ENCODE results near the gene NTM. TPM values are rescaled to one million over a fixed set of nuclear protein-coding genes. Genes with fewer than 3 reads are reported as not detected.

Gene NTM
- total RNA-seq, 1 donor from 2014 or later = 92.1 TPM

DNA sequence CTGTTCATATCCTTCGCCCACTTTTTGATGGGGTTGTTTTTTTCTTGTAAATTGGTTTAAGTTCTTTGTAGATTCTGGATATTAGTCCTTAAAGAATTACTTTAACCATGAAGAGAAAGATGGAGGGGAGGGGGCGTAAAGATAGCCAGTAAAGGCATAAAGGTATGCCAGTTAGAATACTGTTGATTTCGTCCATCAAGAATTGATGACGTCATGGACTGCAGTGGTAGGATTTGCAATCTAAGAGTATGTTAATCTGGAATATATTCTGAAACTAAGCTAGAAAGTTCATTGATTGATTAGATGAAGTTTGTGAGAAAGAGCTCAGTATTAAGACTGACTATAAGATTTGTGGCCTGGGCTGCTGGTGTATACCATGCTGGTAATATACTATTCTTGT is 856.1 kb downstream of the NTM start:
- Mint-ChIP-seq H3K9me3 (ENCODE audit: low read depth) (no peaks in the 10 kb centered on the region), H3K36me3 (ENCODE audit: low read depth) (peaks cover 1% of the 10 kb centered on the region), H3K4me1 (ENCODE audit: low read depth) (no peaks in the 10 kb centered on the region), H3K27me3 (ENCODE audit: low read depth) (no peaks in the 10 kb centered on the region), H3K4me3 (ENCODE audit: unreplicated experiment) (no peak overlapping the region), H3K27ac (ENCODE audit: unreplicated experiment) (no peak overlapping the region)
- no peak for DNase-seq (ENCODE audit: low spot score)
- TF ChIP-seq, protein P1, sequence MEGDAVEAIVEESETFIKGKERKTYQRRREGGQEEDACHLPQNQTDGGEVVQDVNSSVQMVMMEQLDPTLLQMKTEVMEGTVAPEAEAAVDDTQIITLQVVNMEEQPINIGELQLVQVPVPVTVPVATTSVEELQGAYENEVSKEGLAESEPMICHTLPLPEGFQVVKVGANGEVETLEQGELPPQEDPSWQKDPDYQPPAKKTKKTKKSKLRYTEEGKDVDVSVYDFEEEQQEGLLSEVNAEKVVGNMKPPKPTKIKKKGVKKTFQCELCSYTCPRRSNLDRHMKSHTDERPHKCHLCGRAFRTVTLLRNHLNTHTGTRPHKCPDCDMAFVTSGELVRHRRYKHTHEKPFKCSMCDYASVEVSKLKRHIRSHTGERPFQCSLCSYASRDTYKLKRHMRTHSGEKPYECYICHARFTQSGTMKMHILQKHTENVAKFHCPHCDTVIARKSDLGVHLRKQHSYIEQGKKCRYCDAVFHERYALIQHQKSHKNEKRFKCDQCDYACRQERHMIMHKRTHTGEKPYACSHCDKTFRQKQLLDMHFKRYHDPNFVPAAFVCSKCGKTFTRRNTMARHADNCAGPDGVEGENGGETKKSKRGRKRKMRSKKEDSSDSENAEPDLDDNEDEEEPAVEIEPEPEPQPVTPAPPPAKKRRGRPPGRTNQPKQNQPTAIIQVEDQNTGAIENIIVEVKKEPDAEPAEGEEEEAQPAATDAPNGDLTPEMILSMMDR (IDR thresholded peaks at IDR 0.05) = no peak

DNA sequence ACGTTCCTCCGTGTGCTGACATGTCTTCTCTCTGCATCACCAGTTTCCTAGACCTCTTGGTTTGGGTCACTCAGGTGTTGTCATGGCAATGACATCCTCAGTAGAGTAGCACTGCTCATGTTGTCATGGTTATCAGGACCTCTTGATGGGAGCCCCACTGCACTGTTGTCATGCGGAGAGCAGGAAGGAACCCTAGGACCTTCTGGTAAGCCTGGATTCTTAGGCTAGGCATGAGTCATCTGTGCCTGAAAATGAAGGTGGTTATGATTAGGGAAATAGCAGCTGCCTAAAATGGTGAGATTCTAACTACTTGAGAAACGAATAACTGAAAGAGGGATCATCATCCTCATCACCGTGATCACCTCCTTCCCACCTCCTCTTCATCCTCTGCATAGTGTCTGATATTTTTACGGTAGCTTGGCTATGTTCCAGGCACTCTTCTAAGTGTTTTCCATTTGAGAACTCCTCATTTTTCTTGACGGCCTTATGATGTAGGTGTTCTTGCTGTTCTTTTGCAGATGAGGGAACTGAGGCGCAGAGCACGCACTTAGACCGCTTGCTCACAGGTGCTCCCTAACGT is 858.4 kb downstream of the NTM start:
- TF ChIP-seq, protein P1 (IDR thresholded peaks at IDR 0.05) = no peak
- Mint-ChIP-seq H3K27me3 (ENCODE audit: low read depth) (no peaks in the 10 kb centered on the region), H3K9me3 (ENCODE audit: low read depth) (no peaks in the 10 kb centered on the region), H3K4me1 (ENCODE audit: low read depth) (no peaks in the 10 kb centered on the region), H3K27ac (ENCODE audit: unreplicated experiment) (no peak overlapping the region), H3K36me3 (ENCODE audit: low read depth) (no peaks in the 10 kb centered on the region), H3K4me3 (ENCODE audit: unreplicated experiment) (no peak overlapping the region)
- DNase-seq (ENCODE audit: low spot score) = no peak

DNA sequence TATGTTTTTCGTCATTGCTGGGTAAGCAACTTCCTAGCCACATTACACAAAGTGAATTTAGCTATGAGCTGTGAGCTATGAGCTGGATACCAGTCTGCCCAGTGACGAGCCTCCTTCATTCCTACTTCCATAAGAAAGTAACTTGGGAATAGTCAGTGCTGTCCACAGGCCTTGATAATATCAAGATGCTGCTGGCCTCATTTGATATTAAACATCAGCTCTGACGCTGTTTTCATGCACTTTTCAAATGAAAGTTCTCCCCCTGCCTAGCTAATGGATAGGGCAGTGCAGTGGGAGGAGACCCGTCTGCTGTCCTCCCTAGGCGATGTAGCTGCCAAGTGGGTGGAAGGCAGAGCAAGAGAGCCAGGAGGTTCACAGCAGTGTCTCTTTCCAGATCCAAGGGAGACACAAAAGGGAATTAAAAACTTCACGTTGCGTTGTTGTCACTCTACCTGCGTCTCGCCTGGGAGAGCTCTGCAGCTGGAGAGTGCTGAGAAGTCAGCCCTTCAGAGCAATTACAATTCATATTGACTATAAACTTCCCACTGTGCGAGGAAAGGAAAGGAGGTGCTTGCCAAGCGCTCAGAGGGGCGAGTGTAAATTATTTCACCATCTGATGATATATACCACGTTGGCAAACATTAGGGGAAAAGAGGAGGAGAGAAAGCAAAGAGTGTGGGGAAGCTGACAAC is 861.4 kb downstream of the NTM start:
- TF ChIP-seq, protein P1 (IDR thresholded peaks at IDR 0.05) = no peak
- H3K27me3 Mint-ChIP-seq (ENCODE audit: low read depth) = no peaks in the 10 kb centered on the region
- peaks cover 7% of the 10 kb centered on the region for H3K4me1 Mint-ChIP-seq (ENCODE audit: low read depth)
- no peak overlapping the region for H3K27ac Mint-ChIP-seq (ENCODE audit: unreplicated experiment)
- H3K36me3 Mint-ChIP-seq (ENCODE audit: low read depth) = no peaks in the 10 kb centered on the region
- no peak for DNase-seq (ENCODE audit: low spot score)
- no peaks in the 10 kb centered on the region for H3K9me3 Mint-ChIP-seq (ENCODE audit: low read depth)
- H3K4me3 Mint-ChIP-seq (ENCODE audit: unreplicated experiment) = no peak overlapping the region

DNA sequence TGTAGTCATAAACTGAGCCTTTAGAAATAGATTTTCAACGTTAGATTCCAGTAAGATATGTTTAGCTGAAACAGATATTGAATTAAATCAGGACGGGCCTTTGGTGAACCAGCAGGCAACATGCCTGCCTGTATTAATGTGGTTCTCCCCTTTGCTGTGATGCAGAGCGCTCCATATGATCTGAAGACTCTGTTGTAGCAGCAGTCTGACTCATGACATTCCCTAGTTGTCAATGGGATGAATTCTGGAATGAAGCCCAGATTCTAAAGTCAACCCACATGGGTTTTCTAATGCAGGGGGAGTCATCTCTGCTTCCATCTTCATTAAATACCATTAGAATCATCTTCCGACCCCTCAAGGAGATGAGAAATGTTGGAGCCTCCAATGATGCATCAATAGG is 864.5 kb downstream of the NTM start:
- Mint-ChIP-seq H3K9me3 (ENCODE audit: low read depth) (no peaks in the 10 kb centered on the region), H3K4me1 (ENCODE audit: low read depth) (peaks cover 7% of the 10 kb centered on the region), H3K4me3 (ENCODE audit: unreplicated experiment) (no peak overlapping the region), H3K36me3 (ENCODE audit: low read depth) (no peaks in the 10 kb centered on the region), H3K27me3 (ENCODE audit: low read depth) (no peaks in the 10 kb centered on the region), H3K27ac (ENCODE audit: unreplicated experiment) (no peak overlapping the region)
- TF ChIP-seq, protein P1 (IDR thresholded peaks at IDR 0.05) = no peak
- DNase-seq (ENCODE audit: low spot score) = no peak

DNA sequence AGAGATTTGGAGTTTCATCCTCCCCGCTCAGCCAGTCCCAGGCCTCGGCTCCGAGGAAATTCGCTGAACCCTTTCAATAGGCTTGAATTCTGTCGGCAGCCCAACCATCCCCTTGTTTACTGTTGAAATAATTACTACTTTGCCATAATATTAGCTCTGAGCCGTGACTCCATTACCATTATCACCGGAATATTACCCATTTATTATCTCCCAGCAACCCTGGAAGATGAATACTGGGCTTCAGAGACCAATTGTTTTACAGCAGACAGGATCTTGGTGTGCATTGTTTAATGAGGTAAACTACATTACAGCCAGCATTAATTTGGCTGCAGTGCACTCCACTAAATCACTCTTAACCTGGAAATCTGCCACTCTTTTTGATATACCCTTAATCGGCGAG is 867.4 kb downstream of the NTM start:
- Mint-ChIP-seq H3K27me3 (ENCODE audit: low read depth) (no peaks in the 10 kb centered on the region), H3K4me3 (ENCODE audit: unreplicated experiment) (no peak overlapping the region), H3K36me3 (ENCODE audit: low read depth) (no peaks in the 10 kb centered on the region), H3K27ac (ENCODE audit: unreplicated experiment) (no peak overlapping the region), H3K9me3 (ENCODE audit: low read depth) (no peaks in the 10 kb centered on the region), H3K4me1 (ENCODE audit: low read depth) (peaks cover 7% of the 10 kb centered on the region)
- DNase-seq (ENCODE audit: low spot score) = no peak
- TF ChIP-seq, protein P1 (IDR thresholded peaks at IDR 0.05) = no peak
